Esophagus muscularis mucosa (tissue), 3 donors: ENCODE measurements around the gene CRABP2.

ENCODE experiments used
- POLR2AphosphoS5 ChIP-seq, 2 donors: sonication (generic); formaldehyde crosslinking; IDR thresholded peaks; one replicate each; pipeline ENCODE4 v1.6.1; 2017; ENCODE audit warnings: antibody characterized with exemption in 2 of 2
- TF ChIP-seq, protein P1 (sequence below), 3 experiments: fragments of 200-600 bp in 2 of 3; fragments of 450-650 bp in 1 of 3; sonication (generic) in 2 of 3; IDR thresholded peaks; one replicate each; pipeline ENCODE4 v1.5.1; 2017 to 2019; ENCODE audit warnings: antibody characterized with exemption in 3 of 3, mild to moderate bottlenecking in 2 of 3, moderate library complexity in 1 of 3

GRCh38 chr1:156691191-156691590 lies 14.2 kb downstream of the CRABP2 start:
- TF ChIP-seq, protein P1, sequence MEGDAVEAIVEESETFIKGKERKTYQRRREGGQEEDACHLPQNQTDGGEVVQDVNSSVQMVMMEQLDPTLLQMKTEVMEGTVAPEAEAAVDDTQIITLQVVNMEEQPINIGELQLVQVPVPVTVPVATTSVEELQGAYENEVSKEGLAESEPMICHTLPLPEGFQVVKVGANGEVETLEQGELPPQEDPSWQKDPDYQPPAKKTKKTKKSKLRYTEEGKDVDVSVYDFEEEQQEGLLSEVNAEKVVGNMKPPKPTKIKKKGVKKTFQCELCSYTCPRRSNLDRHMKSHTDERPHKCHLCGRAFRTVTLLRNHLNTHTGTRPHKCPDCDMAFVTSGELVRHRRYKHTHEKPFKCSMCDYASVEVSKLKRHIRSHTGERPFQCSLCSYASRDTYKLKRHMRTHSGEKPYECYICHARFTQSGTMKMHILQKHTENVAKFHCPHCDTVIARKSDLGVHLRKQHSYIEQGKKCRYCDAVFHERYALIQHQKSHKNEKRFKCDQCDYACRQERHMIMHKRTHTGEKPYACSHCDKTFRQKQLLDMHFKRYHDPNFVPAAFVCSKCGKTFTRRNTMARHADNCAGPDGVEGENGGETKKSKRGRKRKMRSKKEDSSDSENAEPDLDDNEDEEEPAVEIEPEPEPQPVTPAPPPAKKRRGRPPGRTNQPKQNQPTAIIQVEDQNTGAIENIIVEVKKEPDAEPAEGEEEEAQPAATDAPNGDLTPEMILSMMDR (IDR thresholded peaks at IDR 0.05): no peak
- TF ChIP-seq POLR2AphosphoS5 (IDR thresholded peaks at IDR 0.05): no peak
